ENCODE measurements around the gene CATSPER3.

CATSPER3 gene

GRCh38 chr5:135012033-135012588, 44.4 kb downstream of the CATSPER3 start:
- no peak for DNase-seq

GRCh38 chr5:135012951-135013391, 45.3 kb downstream of the CATSPER3 start:
- DNase-seq, result no peak

- DNase-seq, result no peak
These were observed 45.7 kb downstream of the CATSPER3 start for GRCh38 chr5:135013445-135013844.

GRCh38 chr5:135013947-135014570, 46.4 kb downstream of the CATSPER3 start:
- no peak for DNase-seq

- DNase-seq, result no peak
These were observed 48.2 kb downstream of the CATSPER3 start for GRCh38 chr5:135015942-135016341.

GRCh38 chr5:135016861-135017290, 49.2 kb downstream of the CATSPER3 start:
- DNase-seq, result no peak

GRCh38 chr5:135018457-135018856, 50.8 kb downstream of the CATSPER3 start:
- no peak for DNase-seq

GRCh38 chr5:135019314-135019713, 51.6 kb downstream of the CATSPER3 start:
- DNase-seq, result no peak

GRCh38 chr5:135020111-135020895, 52.6 kb downstream of the CATSPER3 start:
- no peak for DNase-seq

- no peak for DNase-seq
These were observed 57.4 kb downstream of the CATSPER3 start for GRCh38 chr5:135024956-135025729.

- no peak for DNase-seq
These were observed 58.3 kb downstream of the CATSPER3 start for GRCh38 chr5:135025730-135026644.

- DNase-seq, result no peak
These were observed 59.0 kb downstream of the CATSPER3 start for GRCh38 chr5:135026645-135027265.

GRCh38 chr5:135027266-135027696, 59.6 kb downstream of the CATSPER3 start:
- no peak for DNase-seq

- no peak for DNase-seq
These were observed 60.2 kb downstream of the CATSPER3 start for GRCh38 chr5:135027697-135028615.

- no peak for DNase-seq
These were observed 61.2 kb downstream of the CATSPER3 start for GRCh38 chr5:135028791-135029476.

GRCh38 chr5:135029477-135030122, 61.9 kb downstream of the CATSPER3 start:
- no peak for DNase-seq

GRCh38 chr5:135030123-135030955, 62.6 kb downstream of the CATSPER3 start:
- DNase-seq, result no peak
